22Rv1 (cell line): ENCODE data around the gene INVS.
"Not testable (repeated sequence)": the region's sequence is repeated elsewhere in the genome, so short reads cannot be mapped to it uniquely, and the experiment has no call there.

Experiments used
- H3K27ac ChIP-seq: fragments of 450-650 bp; 2 replicates; pipeline ENCODE4 v1.5.1; 2017
- ZFX ChIP-seq: fragments of 450-650 bp; IDR thresholded peaks from 2 replicates; pipeline ENCODE4 v1.6.1; 2017; ENCODE audit warnings: antibody characterized with exemption, borderline replicate concordance
- TF ChIP-seq, protein P1 (sequence below): fragments of 450-650 bp; IDR thresholded peaks from 2 replicates; pipeline ENCODE4 v1.5.1; 2017; ENCODE audit warnings: mild to moderate bottlenecking

The INVS gene

DNA sequence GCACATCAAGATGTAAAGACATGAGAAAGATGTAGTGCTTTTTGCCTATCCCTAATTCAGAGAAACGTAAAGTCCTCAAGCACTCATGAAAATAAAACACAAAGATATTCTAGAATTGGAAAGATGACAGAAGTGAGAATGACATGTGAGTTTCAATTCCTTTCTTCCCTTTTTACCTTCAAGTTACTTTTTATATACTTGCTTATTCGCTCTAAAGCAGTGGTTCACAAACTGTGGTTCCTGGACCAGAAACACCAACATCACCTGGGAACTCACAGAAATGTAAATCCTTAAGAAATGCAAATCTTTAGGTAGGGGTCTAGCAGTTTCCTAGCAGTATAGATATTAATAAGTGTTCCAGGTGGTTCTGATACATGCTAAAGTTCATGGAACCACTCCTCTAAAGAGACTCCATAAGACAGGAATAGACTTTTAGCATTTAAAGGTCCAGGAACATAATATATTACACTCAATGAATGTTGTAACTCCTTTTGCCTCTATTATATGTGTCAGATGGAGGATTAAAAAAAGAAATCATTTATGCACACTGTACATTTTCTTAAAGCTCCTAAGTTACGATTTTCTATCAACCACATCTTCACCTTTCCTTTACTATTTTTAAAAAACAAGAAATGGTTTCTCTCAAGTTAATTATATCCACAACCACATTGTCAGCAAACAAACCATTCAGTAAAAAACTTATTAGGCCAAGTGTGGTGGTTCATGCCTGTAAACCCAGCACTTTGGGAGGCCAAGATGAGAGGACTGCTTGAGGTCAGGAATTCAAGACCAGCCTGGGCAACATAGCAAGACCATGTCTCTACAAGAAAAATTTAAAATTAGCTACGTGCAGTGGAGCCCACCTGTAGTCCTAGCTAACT, 40.1 kb upstream of the INVS start:
- no peak overlapping the region for H3K27ac ChIP-seq
- no peak for TF ChIP-seq ZFX
- TF ChIP-seq, protein P1, sequence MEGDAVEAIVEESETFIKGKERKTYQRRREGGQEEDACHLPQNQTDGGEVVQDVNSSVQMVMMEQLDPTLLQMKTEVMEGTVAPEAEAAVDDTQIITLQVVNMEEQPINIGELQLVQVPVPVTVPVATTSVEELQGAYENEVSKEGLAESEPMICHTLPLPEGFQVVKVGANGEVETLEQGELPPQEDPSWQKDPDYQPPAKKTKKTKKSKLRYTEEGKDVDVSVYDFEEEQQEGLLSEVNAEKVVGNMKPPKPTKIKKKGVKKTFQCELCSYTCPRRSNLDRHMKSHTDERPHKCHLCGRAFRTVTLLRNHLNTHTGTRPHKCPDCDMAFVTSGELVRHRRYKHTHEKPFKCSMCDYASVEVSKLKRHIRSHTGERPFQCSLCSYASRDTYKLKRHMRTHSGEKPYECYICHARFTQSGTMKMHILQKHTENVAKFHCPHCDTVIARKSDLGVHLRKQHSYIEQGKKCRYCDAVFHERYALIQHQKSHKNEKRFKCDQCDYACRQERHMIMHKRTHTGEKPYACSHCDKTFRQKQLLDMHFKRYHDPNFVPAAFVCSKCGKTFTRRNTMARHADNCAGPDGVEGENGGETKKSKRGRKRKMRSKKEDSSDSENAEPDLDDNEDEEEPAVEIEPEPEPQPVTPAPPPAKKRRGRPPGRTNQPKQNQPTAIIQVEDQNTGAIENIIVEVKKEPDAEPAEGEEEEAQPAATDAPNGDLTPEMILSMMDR = no peak

DNA sequence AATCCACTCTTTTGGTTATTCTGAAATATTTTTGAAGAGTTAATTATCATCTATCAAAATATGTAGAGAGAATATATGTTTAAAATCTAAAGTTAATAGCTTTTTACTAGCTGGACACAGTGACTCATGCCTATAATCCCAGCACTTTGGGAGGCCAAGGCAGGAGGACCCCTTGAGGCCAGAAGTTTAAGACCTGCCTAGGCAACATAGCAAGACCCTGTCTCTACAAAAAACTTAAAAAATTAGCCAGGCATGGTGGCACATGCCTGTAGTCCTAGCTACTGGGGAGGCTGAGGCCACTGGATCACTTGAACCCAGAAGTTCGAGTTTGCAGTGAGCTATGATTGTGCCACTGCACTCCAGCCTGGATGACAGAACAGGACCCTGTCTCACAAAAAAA, 36.4 kb upstream of the INVS start:
- H3K27ac ChIP-seq = not testable (repeated sequence)

DNA sequence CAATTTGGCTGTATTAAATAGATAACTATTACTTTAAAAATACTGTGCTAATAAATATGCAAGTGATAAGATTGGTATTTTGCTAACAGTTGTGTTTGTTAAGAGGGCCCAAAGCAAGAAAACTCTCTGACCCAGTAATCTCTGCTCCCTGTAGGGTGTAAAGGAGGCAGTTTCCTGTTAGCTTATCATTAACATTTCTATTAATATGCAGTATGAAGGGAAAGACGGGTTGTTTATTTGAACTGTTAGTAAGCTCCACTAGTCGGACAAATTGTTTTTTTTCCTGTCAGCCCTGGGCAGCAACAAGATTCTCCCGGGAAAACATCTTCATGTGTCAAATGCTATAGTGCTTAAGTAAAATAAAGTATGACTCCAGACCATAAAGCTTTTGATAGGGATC, 35.9 kb upstream of the INVS start:
- TF ChIP-seq, protein P1 = no peak
- H3K27ac ChIP-seq = no peak overlapping the region

GRCh38 chr9:100064872-100065581, 34.0 kb upstream of the INVS start:
- TF ChIP-seq, protein P1 = no peak
- no peak for TF ChIP-seq ZFX
- no peak overlapping the region for H3K27ac ChIP-seq

GRCh38 chr9:100066539-100066938, 32.5 kb upstream of the INVS start:
- no peak overlapping the region for H3K27ac ChIP-seq

GRCh38 chr9:100067990-100068389, 31.1 kb upstream of the INVS start:
- H3K27ac ChIP-seq = not testable (repeated sequence)

More at GRCh38 chr9:100066539-100066938, 32.5 kb upstream of the INVS start:
- TF ChIP-seq, protein P1 = no peak
- no peak for TF ChIP-seq ZFX

GRCh38 chr9:100069068-100069467, 30.0 kb upstream of the INVS start:
- H3K27ac ChIP-seq = not testable (repeated sequence)

DNA sequence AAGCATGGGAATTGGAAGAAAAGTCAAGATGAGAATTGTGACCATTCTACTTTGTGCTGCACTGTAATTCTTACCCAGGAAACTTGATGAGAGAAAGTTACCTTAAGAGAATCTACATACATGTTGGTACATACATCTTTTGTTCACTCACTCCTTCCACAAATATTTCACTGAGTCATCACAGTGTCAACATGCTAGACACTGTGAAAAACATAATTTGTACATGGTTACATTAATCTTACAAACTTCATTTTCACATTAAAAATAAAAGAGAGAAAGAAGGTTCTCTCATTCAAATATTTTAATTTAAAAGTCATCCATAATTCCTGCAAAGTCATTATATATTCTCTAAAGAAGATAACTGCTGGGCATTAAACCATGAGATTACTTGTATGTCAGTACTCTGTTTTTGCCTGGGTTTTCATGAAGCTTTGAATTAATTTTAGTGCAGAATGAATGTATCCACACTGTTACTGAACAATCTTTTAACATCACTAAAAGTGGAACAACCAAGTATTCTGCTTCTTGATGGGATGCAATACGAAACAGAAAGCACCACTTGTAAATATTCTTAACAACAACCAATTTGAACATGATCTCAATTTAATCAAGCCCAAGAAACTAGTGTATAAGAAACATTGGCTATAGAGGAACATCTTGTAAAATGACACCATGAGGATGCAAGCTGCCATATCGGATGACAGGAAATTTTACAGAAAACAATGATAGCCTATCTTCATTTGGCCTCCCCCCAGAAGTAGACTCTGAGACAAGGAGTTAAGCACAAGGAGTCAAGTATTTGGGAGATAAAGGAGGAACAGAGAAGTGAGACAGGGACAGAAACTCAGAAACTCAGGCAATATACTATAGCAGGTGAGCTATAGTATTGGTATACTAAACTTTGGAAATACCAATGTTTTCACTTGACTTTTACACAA, 28.7 kb upstream of the INVS start:
- TF ChIP-seq, protein P1 = no peak
- no peak for TF ChIP-seq ZFX
- H3K27ac ChIP-seq = no peak overlapping the region
